NOMO-1 treated with DMSO at 0.1 percent for 48 hours (cell line): ENCODE data around the gene DOCK7.
"Not testable (repeated sequence)": the region's sequence is repeated elsewhere in the genome, so short reads cannot be mapped to it uniquely, and the experiment has no call there.

Experiments used
- DNase-seq: peaks from one replicate; lab custom pipeline; 2025; ENCODE audit not compliant: unreplicated experiment; lab: John Stamatoyannopoulos, UW

DOCK7 gene

GRCh38 chr1:62541048-62541447 lies 147.1 kb downstream of the DOCK7 start:
- no peak for DNase-seq

- no peak for DNase-seq
Observed at GRCh38 chr1:62539028-62539447, 149.1 kb downstream of the DOCK7 start.

- no peak for DNase-seq
Observed at GRCh38 chr1:62536865-62537264, 151.3 kb downstream of the DOCK7 start.

GRCh38 chr1:62530516-62531154 lies 157.6 kb downstream of the DOCK7 start:
- no peak for DNase-seq

GRCh38 chr1:62529227-62529626 lies 159.0 kb downstream of the DOCK7 start:
- no peak for DNase-seq

GRCh38 chr1:62528015-62528414 lies 160.2 kb downstream of the DOCK7 start:
- peak; percentile 92 for DNase-seq

- DNase-seq: not testable (repeated sequence)
Observed at GRCh38 chr1:62527346-62527745, 160.8 kb downstream of the DOCK7 start.

- DNase-seq: no peak
Observed at GRCh38 chr1:62523860-62524259, 164.3 kb downstream of the DOCK7 start.

GRCh38 chr1:62516600-62516999 lies 171.6 kb downstream of the DOCK7 start:
- DNase-seq: no peak

- peak; percentile 71 for DNase-seq
Observed at GRCh38 chr1:62514746-62515423, 173.3 kb downstream of the DOCK7 start.

- no peak for DNase-seq
Observed at GRCh38 chr1:62513013-62513412, 175.2 kb downstream of the DOCK7 start.

GRCh38 chr1:62509028-62509427 lies 179.2 kb downstream of the DOCK7 start:
- DNase-seq: no peak

- DNase-seq: peak; percentile 37
Observed at GRCh38 chr1:62508187-62508758, 179.9 kb downstream of the DOCK7 start.

- DNase-seq: no peak
Observed at GRCh38 chr1:62500210-62500609, 188.0 kb downstream of the DOCK7 start.

GRCh38 chr1:62494137-62494536 lies 194.0 kb downstream of the DOCK7 start:
- no peak for DNase-seq

GRCh38 chr1:62493656-62494055 lies 194.5 kb downstream of the DOCK7 start:
- DNase-seq: no peak

GRCh38 chr1:62492521-62492920 lies 195.7 kb downstream of the DOCK7 start:
- no peak for DNase-seq

- no peak for DNase-seq
Observed at GRCh38 chr1:62487956-62488355, 200.2 kb downstream of the DOCK7 start.

- peak; percentile 11 for DNase-seq
Observed at GRCh38 chr1:62484824-62485468, 203.2 kb downstream of the DOCK7 start.

- DNase-seq: no peak
Observed at GRCh38 chr1:62481681-62482080, 206.5 kb downstream of the DOCK7 start.

- no peak for DNase-seq
Observed at GRCh38 chr1:62476525-62477219, 211.5 kb downstream of the DOCK7 start.
